KMS-11 (cell line): ENCODE results near the gene ASB6.

Experiments used
- H2AFZ ChIP-seq: fragments of 200-600 bp; sonication (generic); 2 replicates; pipeline ENCODE4 v1.6.1; 2016; ENCODE audit warnings: antibody characterized with exemption, mixed run types, low read depth
- H3K27ac ChIP-seq: fragments of 200-600 bp; sonication (generic); 2 replicates; pipeline ENCODE4 v1.6.1; 2016; ENCODE audit warnings: mild to moderate bottlenecking, mixed run types
- H3K27me3 ChIP-seq: fragments of 200-600 bp; sonication (generic); 2 replicates; pipeline ENCODE4 v1.6.1; 2017; ENCODE audit warnings: mild to moderate bottlenecking, low read depth, mixed run types, moderate library complexity; ENCODE audit not compliant: insufficient read depth
- H3K36me3 ChIP-seq: fragments of 200-600 bp; sonication (generic); 2 replicates; pipeline ENCODE4 v1.6.1; 2017; ENCODE audit warnings: mild to moderate bottlenecking, mixed run types; ENCODE audit not compliant: insufficient read depth
- H3K4me1 ChIP-seq: fragments of 200-600 bp; sonication (generic); 2 replicates; pipeline ENCODE4 v1.6.1; 2016; ENCODE audit warnings: mild to moderate bottlenecking, low read depth, mixed run types; ENCODE audit not compliant: poor library complexity, severe bottlenecking
- H3K4me2 ChIP-seq: fragments of 200-600 bp; sonication (generic); 2 replicates; pipeline ENCODE4 v1.7.0; 2016; ENCODE audit warnings: mild to moderate bottlenecking, mixed run types
- H3K4me3 ChIP-seq: fragments of 200-600 bp; sonication (generic); IDR thresholded peaks from 2 replicates; pipeline ENCODE4 v1.6.1; 2017; ENCODE audit warnings: low read depth, low read length, mixed read lengths; ENCODE audit not compliant: insufficient read depth
- H3K79me2 ChIP-seq: fragments of 200-600 bp; sonication (generic); 2 replicates; pipeline ENCODE4 v1.6.1; 2016; ENCODE audit warnings: low read depth, mixed run types; ENCODE audit not compliant: insufficient read depth
- H3K9ac ChIP-seq: fragments of 200-600 bp; sonication (generic); 2 replicates; pipeline ENCODE4 v1.6.1; 2016; ENCODE audit warnings: mild to moderate bottlenecking, mixed run types
- H4K20me1 ChIP-seq: fragments of 200-600 bp; sonication (generic); 2 replicates; pipeline ENCODE4 v1.6.1; 2016; ENCODE audit warnings: mild to moderate bottlenecking, mixed run types; ENCODE audit not compliant: insufficient read depth
- CTCF ChIP-seq: fragments of 200-600 bp; sonication (generic); conservative IDR thresholded peaks from 2 replicates; pipeline ENCODE4 v1.6.1; 2017; ENCODE audit warnings: low read depth, mild to moderate bottlenecking, antibody characterized with exemption, low read length, moderate library complexity, mixed read lengths

The ASB6 gene

GRCh38 chr9:129667850-129668249, 25.9 kb upstream of the ASB6 start:
- peaks cover 78% of the 10 kb centered on the region for H3K27me3 ChIP-seq
- H3K36me3 ChIP-seq: no peaks in the 10 kb centered on the region
- H3K4me1 ChIP-seq: no peaks in the 10 kb centered on the region
- TF ChIP-seq CTCF: no peak
- no peak overlapping the region for H3K27ac ChIP-seq
- H3K9ac ChIP-seq: no peak overlapping the region
- no peaks in the 10 kb centered on the region for H4K20me1 ChIP-seq
- no peak overlapping the region for H2AFZ ChIP-seq
- no peak overlapping the region for H3K4me2 ChIP-seq
- H3K4me3 ChIP-seq: no peak overlapping the region
- H3K79me2 ChIP-seq: no peaks in the 10 kb centered on the region

- Histone ChIP-seq H3K79me2 (no peaks in the 10 kb centered on the region), H3K36me3 (no peaks in the 10 kb centered on the region), H2AFZ (no peak overlapping the region), H3K4me1 (no peaks in the 10 kb centered on the region), H3K27ac (no peak overlapping the region), H3K4me2 (no peak overlapping the region), H4K20me1 (no peaks in the 10 kb centered on the region), H3K9ac (no peak overlapping the region), H3K27me3 (peaks cover 79% of the 10 kb centered on the region), H3K4me3 (no peak overlapping the region)
- TF ChIP-seq CTCF: no peak
Measured at GRCh38 chr9:129667378-129667777, 25.4 kb upstream of the ASB6 start.

GRCh38 chr9:129666575-129666974, 24.6 kb upstream of the ASB6 start:
- no peak overlapping the region for H3K27ac ChIP-seq
- no peak overlapping the region for H3K9ac ChIP-seq
- peaks cover 80% of the 10 kb centered on the region for H3K27me3 ChIP-seq
- H3K4me2 ChIP-seq: no peak overlapping the region
- no peaks in the 10 kb centered on the region for H3K79me2 ChIP-seq
- no peaks in the 10 kb centered on the region for H4K20me1 ChIP-seq
- no peak overlapping the region for H3K4me3 ChIP-seq
- H3K4me1 ChIP-seq: no peaks in the 10 kb centered on the region
- no peaks in the 10 kb centered on the region for H3K36me3 ChIP-seq
- no peak overlapping the region for H2AFZ ChIP-seq
- no peak for TF ChIP-seq CTCF

GRCh38 chr9:129665814-129666520, 24.0 kb upstream of the ASB6 start:
- H3K27ac ChIP-seq: no peak overlapping the region
- no peak overlapping the region for H3K4me3 ChIP-seq
- no peaks in the 10 kb centered on the region for H3K36me3 ChIP-seq
- H3K79me2 ChIP-seq: no peaks in the 10 kb centered on the region
- H3K4me1 ChIP-seq: no peaks in the 10 kb centered on the region
- H3K27me3 ChIP-seq: peaks cover 80% of the 10 kb centered on the region
- H3K4me2 ChIP-seq: no peak overlapping the region
- TF ChIP-seq CTCF: no peak
- H3K9ac ChIP-seq: no peak overlapping the region
- H2AFZ ChIP-seq: no peak overlapping the region
- H4K20me1 ChIP-seq: no peaks in the 10 kb centered on the region
